CD4-positive, alpha-beta T cell treated with Interleukin-6 at 100 ng/mL for 8 hours (primary cell): ENCODE results near the gene BCDIN3D.
"Not testable (repeated sequence)": the region's sequence is repeated elsewhere in the genome, so short reads cannot be mapped to it uniquely, and the experiment has no call there.

Experiments
- DNase-seq: peaks from one replicate; pipeline ENCODE4 v3.0.0-alpha.2; 2020; ENCODE audit warnings: mixed read lengths, low spot score

Gene BCDIN3D

DNA sequence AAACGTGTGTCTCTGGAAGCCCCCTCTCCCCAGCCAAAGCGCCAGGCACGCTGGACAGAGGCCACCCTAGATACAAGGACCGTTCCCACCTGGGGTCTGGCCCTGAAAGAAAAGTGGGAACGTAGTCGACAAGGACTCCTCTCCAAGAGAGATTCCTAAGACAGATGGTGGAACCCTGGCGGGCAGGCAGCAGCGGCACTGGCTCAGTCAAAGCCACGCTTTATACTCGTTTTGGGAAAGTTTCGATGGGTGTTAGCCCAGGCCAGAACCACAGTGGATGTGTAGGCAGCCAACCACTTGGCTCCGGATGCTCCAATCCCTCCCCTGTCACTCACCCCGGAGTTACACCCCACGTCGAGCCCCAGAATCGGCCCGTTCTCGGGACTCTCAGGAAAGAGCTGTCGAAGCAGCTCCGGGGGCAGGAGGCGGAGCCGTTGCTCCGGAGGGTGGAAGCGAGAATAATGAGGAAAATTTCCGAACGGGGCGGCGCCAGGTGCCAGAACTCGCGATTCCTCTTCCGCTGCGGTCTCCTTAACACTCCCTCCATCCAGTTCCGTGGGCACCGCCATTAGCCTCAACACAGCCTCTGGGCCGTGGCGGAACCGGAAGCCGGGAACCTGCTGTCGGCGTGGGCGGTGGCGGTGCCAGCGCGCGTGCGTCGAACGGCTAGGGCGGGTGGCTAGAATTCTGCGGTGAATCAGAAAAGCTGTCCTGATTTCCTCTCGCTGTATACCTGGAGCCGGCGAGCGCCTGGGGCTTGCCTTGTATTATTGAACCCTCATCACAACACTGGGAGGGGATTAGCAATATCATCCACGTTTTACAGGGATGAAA is at the start of gene BCDIN3D:
Gene BCDIN3D, minus strand, starts transcription at position 588 of the 834 bp plus-strand sequence. Its CDS starts 19 bp downstream, at position 569.
- DNase-seq, result peak; percentile 90

DNA sequence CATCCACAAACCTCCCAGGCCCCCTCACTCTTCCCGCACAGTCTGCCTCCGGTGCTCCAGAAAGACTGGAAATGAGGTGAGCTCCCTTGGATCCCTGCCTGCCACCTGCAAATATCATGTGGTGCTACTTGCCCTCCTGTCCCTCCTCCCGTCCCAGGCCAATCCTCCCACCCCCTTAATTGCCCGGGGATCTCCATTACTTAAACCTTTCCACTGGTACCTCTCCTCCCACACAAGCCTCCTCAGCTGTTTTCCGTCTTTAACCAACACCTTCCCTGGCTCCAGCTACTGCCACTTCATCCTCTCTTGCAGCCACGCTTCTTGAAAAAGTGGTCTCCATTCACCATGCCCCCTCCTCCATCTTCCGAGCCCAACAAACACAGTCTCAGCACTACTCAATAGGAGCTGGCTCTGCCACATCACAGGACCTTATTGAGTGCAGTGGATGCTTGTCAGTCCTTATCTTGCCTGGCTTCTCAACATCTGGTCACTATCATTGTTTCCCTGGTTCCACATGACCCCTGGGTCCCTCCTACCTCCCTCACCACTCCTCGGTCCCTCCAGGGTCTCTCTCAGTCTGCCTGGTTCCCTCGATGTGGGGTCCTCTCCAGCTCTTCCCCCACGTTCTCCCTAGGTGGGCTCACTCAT is 49.3 kb upstream of the BCDIN3D start:
- no peak for DNase-seq

- no peak for DNase-seq
Measured at GRCh38 chr12:49891476-49891875, 48.6 kb upstream of the BCDIN3D start.

DNA sequence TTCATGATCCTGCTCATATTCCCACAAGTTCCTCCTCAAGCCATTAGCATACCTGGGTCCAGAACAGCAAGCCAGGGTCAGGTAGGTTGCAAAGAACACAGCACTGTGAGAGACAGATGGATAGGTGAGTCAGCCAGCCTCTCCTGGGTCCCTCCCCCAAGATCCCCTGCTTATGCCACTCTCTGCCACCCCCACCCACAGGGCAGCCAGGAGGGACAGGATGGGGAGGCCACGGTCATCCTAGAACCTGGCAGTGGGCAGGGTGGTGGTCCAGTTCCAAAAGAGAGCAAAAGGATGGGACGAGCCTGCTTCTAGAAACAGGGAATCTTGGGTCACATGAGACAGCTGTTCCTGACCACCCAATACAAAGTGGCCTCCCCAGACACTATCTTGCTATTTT is 48.1 kb upstream of the BCDIN3D start:
- no peak for DNase-seq

GRCh38 chr12:49890096-49890461 is 47.2 kb upstream of the BCDIN3D start:
- DNase-seq, result no peak

DNA sequence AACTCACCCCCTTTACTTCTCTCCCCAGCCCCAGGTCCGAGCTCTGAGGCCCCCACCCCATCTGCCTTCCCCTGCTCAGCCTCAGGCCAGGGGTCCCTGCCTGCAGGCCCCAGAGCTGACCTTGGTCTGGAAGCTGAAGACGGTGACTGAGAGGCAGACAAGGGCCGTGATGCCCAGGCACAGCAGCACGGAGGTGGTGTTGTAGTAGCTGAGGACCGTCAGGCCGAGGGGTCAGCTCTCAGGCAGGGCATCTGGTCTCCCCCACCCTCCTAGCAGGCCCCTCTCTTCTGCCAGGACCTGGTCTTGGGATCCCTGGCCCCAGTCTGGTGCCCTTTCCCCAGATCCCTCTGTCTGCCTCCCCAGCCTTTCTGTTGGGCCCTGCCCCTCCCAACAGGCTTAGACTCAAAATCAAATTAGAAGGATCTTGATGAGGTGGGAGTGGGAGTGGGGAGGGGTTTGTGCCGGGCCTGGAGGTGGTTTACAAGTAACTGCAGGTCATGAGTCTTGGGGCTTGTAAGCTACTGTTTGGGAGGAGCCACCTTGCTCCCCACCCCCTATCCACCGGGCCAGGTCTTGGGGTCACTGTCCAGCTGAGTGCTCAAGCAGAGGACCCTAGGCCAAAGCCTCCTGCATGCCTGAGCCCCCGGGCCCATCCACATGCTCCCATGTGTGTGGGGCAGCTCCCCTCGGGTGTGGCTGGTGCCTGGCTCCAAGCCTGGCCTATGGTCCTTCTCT is 46.6 kb upstream of the BCDIN3D start:
- DNase-seq, result no peak

DNA sequence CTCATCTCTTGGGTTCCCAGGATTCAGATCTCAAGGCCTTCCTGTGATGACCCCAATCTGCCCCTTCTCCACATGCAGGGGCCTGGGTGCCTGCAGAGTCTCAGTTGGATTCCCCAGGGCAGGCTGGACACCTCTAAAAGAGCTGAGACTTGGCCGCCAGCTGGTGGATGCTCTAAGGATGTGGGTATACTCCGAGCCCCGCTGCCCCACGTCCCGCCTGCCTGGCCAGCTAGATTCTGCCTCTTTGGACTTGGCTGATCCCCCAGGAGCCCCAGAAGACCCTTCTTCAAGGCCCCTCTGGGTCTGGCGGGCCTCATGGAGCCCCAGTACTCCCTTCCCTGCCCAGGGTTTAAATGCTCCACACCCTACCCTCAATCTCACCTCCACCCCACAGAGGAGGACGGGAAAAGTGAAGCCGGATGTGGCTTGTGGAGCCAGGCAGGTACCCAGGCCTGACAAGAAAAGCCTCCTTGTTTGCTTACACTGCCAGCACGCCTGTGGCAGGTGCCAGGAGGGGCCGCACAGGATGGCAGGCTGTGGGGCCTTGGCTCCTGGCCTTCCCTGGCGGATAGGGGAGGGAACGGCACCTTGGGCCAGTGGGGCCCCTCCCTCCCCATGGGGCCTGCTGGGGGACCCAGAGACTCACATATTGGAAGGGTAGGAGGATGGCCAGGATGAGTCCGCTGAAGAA is 45.7 kb upstream of the BCDIN3D start:
- no peak for DNase-seq

DNA sequence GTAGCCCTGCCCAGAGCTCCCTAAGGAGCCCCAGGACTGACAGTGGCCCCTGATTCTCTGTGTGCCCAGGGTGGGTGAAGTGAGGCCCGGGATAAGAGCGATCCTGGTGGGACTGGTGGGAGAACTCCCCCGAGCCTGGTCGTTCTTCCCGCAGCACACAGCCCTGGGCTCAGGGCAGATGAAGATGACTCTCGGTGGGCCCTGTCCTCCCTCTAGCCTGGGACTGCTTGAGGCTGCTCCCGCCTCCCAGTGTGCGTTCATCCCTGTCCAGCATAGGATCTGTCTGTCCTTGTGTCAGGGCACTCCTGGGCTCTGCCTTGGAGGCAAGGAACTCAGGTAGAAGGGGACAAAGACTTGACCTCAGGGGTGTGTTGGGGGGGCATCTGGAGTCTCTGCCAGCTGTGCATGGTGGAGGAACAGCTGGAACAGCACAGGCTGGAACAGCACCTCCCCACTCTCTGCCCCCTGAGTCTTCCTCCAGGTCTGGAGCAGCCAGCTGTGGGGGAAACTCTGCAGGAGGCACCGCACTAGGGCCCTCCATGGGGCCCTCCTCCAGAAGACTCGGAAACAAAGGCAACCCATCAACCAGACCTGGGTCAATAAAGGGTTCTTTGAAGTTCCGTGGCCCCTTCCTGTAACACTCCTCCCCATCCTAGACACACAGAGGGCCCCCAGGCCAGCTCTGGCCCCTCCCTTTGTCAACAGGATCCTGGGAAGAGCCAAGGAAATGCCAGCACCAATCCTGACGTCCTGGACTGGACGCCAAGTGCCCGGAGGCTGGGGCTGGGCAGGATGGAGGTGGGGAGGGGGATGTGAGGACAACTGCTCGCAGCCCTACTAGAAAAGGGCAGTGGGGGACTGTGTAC is 44.9 kb upstream of the BCDIN3D start:
- no peak for DNase-seq

DNA sequence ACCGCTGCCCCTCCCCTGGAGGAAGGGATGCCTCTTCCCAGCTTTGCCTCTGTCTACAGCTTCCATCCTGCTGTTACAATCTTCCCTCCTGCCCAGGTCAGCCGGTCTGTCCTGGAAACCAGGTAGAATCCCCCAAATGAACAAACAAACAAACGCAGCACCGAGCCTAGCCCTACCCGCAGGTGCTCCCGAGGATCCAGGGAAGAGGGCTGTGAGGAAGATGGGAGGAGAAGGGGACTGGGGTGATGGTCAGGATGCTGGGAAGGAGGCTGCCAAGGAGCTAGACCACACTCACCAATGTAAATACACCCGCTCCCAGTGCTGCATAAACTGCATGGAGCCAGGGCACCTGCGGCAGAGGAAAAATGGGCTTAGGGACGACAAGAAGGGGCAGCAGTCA is 44.2 kb upstream of the BCDIN3D start:
- DNase-seq, result no peak

DNA sequence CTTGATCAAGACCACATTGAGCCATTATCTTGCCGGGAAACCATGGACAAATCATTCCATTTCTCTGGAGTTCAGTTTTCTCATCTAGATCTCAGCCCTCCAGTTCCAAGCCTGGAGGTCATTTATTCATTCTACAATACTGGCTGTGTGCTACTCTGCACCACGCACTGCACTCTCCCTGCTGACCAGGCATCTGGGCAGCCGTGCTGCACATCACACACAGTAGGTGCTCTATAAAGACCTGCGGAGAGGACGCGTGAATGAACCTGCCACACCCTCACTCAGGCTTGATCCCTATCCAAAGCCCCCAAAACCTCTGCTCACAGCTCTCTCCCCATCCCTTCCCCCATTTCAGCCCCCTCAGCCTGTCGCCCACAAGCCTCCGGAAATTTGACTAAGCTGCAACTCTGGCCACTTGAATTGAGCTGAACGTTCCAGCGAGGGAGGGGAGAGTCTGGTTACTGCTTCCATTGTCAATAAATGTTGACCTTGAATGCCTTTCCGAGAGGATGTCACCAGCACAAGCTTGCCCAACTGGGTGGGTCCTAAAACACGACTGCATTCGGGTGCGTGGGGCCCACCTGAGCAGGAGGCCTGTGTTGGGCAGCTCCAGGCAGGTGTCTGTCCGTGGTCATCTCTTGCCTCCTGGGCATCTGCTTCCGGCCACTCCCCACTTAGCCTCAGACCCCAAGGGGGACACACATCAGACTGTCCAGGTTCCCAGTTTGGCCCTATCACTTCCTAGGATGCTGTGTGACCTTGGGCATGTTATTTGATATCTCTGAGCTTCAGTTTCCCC is 43.0 kb upstream of the BCDIN3D start:
- DNase-seq, result no peak

- DNase-seq, result no peak
Measured at GRCh38 chr12:49885118-49885517, 42.2 kb upstream of the BCDIN3D start.

- DNase-seq, result no peak
Measured at GRCh38 chr12:49882851-49883464, 40.1 kb upstream of the BCDIN3D start.

- no peak for DNase-seq
Measured at GRCh38 chr12:49882248-49882850, 39.4 kb upstream of the BCDIN3D start.

- no peak for DNase-seq
Measured at GRCh38 chr12:49881415-49882247, 38.7 kb upstream of the BCDIN3D start.

GRCh38 chr12:49880756-49881414 is 38.0 kb upstream of the BCDIN3D start:
- DNase-seq, result no peak

DNA sequence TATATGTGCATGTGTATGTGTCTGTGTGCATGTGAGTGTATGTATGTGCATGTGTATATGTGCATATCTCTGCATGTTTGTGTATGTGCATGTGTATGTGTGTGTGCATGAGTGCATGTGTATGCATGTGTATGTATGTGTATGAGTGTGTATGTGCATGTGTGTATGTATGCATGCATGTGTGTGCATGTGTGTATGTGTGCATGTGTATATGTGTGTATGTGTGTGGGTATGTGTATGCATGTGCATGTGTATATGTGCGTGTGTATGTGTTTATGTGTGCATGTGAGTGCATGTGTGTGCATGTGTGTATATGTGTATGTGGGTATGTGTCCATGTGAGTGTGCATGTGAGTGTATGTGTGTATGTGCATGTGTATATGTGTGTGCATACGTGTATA is 36.2 kb upstream of the BCDIN3D start:
- not testable (repeated sequence) for DNase-seq

- DNase-seq, result no peak
Measured at GRCh38 chr12:49878021-49878420, 35.1 kb upstream of the BCDIN3D start.

DNA sequence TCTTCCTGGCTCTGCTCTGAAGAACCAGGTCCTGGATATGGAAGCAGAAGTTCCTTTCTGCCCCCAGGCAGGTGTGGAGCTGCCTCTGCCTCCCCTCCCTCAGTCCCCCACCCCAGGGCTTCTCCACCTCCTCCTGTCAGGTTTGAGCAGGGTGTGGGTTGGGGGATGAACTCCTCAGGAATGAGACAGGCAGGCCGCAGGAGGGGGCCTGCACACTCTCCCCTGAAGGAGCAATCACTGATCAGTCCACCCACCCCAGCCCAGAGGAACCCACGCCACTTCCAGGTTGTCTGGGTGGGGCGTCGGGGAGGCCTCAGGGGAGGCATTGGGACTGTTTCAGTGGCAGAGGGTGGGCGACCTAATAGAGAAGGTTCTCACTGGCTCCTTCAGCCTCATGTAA is 34.2 kb upstream of the BCDIN3D start:
- DNase-seq, result no peak
